Caco-2 (cell line): Measurements from ENCODE around the gene ATPAF1. TPM values are rescaled to one million over a fixed set of nuclear protein-coding genes. Genes with fewer than 3 reads are reported as not detected.

Experiments used
- BruUV-seq: library from RNA; stranded (reverse); fragments of 400-500 nt; replicated peaks from 2 replicates; lab custom pipeline; 2021; lab: Mats Ljungman, UMichigan
- CTCF ChIA-PET: fragments of 300-600 bp; sonication (Branson Sonifier 250); formaldehyde crosslinking; loops from one replicate; lab custom pipeline; 2022; ENCODE audit warnings: antibody characterized with exemption; lab: Charles Lee
- POLR2A ChIA-PET: fragments of 300-600 bp; sonication (Branson Sonifier 250); formaldehyde crosslinking; loops from one replicate; lab custom pipeline; 2022; ENCODE audit warnings: antibody characterized with exemption; lab: Charles Lee
- DNase-seq, 2 experiments: peaks; one replicate each; pipeline versions ENCODE4 v3.0.0 to v3.0.0-alpha.2; 2020 to 2022
- H3K27me3 ChIP-seq: replicated peaks from 2 replicates; pipeline ENCODE4 v1.6.0; 2011; ENCODE audit warnings: low read length; ENCODE audit not compliant: control insufficient read depth, insufficient read depth
- H3K36me3 ChIP-seq: 2 replicates; pipeline ENCODE4 v1.5.1; 2011; ENCODE audit warnings: low read length; ENCODE audit not compliant: control insufficient read depth, insufficient read depth
- H3K4me1 ChIP-seq: fragments of 250-450 bp; sonication (Bioruptor Pico); 2 replicates; pipeline ENCODE4 v1.5.1; 2020; ENCODE audit warnings: mild to moderate bottlenecking
- H3K4me3 ChIP-seq: 2 replicates; pipeline ENCODE4 v1.5.1; 2011; ENCODE audit warnings: low read depth, mild to moderate bottlenecking, control low read depth, low read length
- H3K9me3 ChIP-seq: fragments of 250-450 bp; sonication (Bioruptor Pico); 2 replicates; pipeline ENCODE4 v1.5.1; 2020; ENCODE audit warnings: mild to moderate bottlenecking, moderate library complexity
- H3K27ac Mint-ChIP-seq: one replicate; pipeline ENCODE4 v1.8.0; 2022; ENCODE audit warnings: mixed read lengths; ENCODE audit not compliant: unreplicated experiment
- H3K27me3 Mint-ChIP-seq: one replicate; pipeline ENCODE4 v1.8.0; 2022; ENCODE audit warnings: mixed read lengths; ENCODE audit not compliant: insufficient read depth, unreplicated experiment
- H3K36me3 Mint-ChIP-seq: one replicate; pipeline ENCODE4 v1.8.0; 2022; ENCODE audit warnings: mild to moderate bottlenecking, mixed read lengths; ENCODE audit not compliant: insufficient read depth, unreplicated experiment
- H3K4me1 Mint-ChIP-seq: one replicate; pipeline ENCODE4 v1.8.0; 2022; ENCODE audit warnings: low read depth, mixed read lengths; ENCODE audit not compliant: unreplicated experiment
- H3K4me3 Mint-ChIP-seq: one replicate; pipeline ENCODE4 v1.8.0; 2022; ENCODE audit warnings: mild to moderate bottlenecking, moderate library complexity, mixed read lengths; ENCODE audit not compliant: unreplicated experiment
- H3K9me3 Mint-ChIP-seq: one replicate; pipeline ENCODE4 v1.8.0; 2022; ENCODE audit warnings: mixed read lengths; ENCODE audit not compliant: unreplicated experiment
- CTCF ChIP-seq, 2 experiments: fragments of 200-600 bp in 1 of 2; IDR thresholded peaks; 1 replicate in 1 of 2; 2 replicates in 1 of 2; pipeline versions ENCODE4 v1.5.1 to v1.8.0; 2011 to 2022; ENCODE audit warnings: antibody characterized with exemption in 1 of 2, control low read depth in 1 of 2, inconsistent platforms in 1 of 2, low read depth in 1 of 2, low read length in 1 of 2, mild to moderate bottlenecking in 1 of 2, moderate library complexity in 1 of 2; ENCODE audit not compliant: insufficient read depth in 1 of 2, severe bottlenecking in 1 of 2, unreplicated experiment in 1 of 2
- intact Hi-C: fragments of 100-400 bp; cut with micrococcal nuclease; formaldehyde crosslinking; loops from one replicate; pipeline ENCODE4 v1.10.0; 2022; ENCODE audit not compliant: unreplicated experiment
- total RNA-seq: library from RNA; stranded (reverse); gene quantifications from 2 replicates; pipeline ENCODE4 v1.2.3, GENCODE V29; 2022

Gene ATPAF1
- total RNA-seq, 1 experiment from 2014 or later = 31.7 TPM

DNA sequence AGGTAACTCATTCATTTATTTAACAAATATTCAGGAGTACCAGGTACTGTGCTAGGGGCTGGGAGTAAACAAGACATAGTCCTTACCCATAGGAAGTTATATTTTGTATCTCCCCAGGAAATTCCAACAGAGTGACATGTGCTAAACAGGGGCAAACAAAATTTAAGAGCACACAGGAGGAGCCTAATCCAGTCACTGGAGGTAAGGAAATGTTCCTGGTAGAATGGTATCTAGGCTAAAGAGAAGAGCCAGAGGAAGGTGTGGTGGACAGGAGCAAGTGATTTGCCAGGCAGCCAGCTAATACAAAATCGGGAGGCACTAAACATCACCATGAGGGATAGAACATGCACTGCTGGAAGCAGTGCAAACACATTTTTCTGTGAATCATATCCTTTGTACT, 13.9 kb upstream of the ATPAF1 start:
- no peak for DNase-seq
- ChIA-PET POLR2A (interaction anchor here (0.5 kb wide), 1 partner anchor 58 kb away, joined by 3 read pairs; no protein-coding TSS in a partner anchor), CTCF (no interaction called here)
- H3K4me1 Mint-ChIP-seq = no peaks in the 10 kb centered on the region
- no peak overlapping the region for H3K27ac Mint-ChIP-seq
- Histone ChIP-seq H3K36me3 (no peaks in the 10 kb centered on the region), H3K9me3 (no peaks in the 10 kb centered on the region), H3K4me3 (no peak overlapping the region), H3K27me3 (no peaks in the 10 kb centered on the region), H3K4me1 (no peaks in the 10 kb centered on the region)
- H3K36me3 Mint-ChIP-seq = peaks cover 35% of the 10 kb centered on the region
- H3K4me3 Mint-ChIP-seq = no peak overlapping the region
- intact Hi-C loops = no loop called here
- H3K9me3 Mint-ChIP-seq = no peaks in the 10 kb centered on the region
- BruUV-seq = no TSS peak
- no peak for TF ChIP-seq CTCF (IDR thresholded peaks at IDR 0.05; ENCODE audit: insufficient read depth in 1 of 2, low read depth in 1 of 2, low read length in 1 of 2, severe bottlenecking in 1 of 2, unreplicated experiment in 1 of 2)
- no peaks in the 10 kb centered on the region for H3K27me3 Mint-ChIP-seq

- peaks cover 30% of the 10 kb centered on the region for H3K36me3 Mint-ChIP-seq
- no peak for TF ChIP-seq CTCF (IDR thresholded peaks at IDR 0.05; ENCODE audit: insufficient read depth in 1 of 2, low read depth in 1 of 2, low read length in 1 of 2, severe bottlenecking in 1 of 2, unreplicated experiment in 1 of 2)
- DNase-seq = no peak
- Histone ChIP-seq H3K4me3 (no peak overlapping the region), H3K36me3 (no peaks in the 10 kb centered on the region; the same call in 1 of the 2 replicates), H3K27me3 (no peaks in the 10 kb centered on the region), H3K9me3 (no peaks in the 10 kb centered on the region), H3K4me1 (no peaks in the 10 kb centered on the region)
- ChIA-PET CTCF (no interaction called here), POLR2A (interaction anchor here (0.5 kb wide), 1 partner anchor 58 kb away, joined by 3 read pairs; no protein-coding TSS in a partner anchor)
- no peaks in the 10 kb centered on the region for H3K27me3 Mint-ChIP-seq
- H3K4me1 Mint-ChIP-seq = no peaks in the 10 kb centered on the region
- intact Hi-C loops = no loop called here
- H3K9me3 Mint-ChIP-seq = no peaks in the 10 kb centered on the region
- no peak overlapping the region for H3K27ac Mint-ChIP-seq
- BruUV-seq = no TSS peak
- H3K4me3 Mint-ChIP-seq = no peak overlapping the region
Measured at GRCh38 chr1:46681333-46682034, 13.3 kb upstream of the ATPAF1 start.

DNA sequence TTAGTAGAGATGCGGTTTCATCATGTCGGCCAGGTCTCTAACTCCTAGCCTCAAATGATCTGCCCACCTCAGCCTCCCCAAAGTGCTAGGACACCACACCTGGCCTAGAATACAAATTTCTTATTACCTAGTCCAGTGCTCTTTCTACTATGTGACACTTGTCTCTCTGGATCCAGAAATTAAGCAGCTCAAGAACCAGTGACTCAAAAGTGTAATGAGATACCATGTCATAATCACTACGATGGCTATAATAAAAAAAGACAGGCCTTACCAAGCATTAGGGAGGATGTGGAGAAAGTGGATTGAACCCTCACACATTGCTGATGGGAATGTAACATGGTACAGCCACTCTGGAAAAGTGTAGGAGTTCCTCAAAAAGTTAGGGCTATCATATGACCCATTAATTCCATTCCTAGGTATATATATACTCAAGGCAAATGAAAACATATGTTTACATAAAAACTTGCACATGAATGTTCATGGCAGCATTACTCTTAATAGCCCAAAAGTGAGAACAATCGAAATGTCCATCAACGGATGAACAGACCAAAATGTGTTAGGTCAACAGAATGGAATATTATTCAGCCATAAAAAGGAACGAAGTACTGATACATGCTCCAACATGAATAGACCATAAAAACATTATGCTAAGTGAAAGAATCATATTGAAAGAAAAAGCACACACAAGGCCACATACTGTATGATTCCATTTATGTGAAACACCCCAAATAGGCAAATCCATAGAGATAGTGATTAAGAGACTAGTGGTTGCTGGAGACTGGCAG, 11.8 kb upstream of the ATPAF1 start:
- no peak for DNase-seq
- Histone ChIP-seq H3K4me3 (no peak overlapping the region), H3K36me3 (no peaks in the 10 kb centered on the region; the same call in 1 of the 2 replicates), H3K4me1 (no peaks in the 10 kb centered on the region), H3K9me3 (no peaks in the 10 kb centered on the region), H3K27me3 (no peaks in the 10 kb centered on the region)
- no peak for TF ChIP-seq CTCF (IDR thresholded peaks at IDR 0.05; ENCODE audit: insufficient read depth in 1 of 2, low read depth in 1 of 2, low read length in 1 of 2, severe bottlenecking in 1 of 2, unreplicated experiment in 1 of 2)
- Mint-ChIP-seq H3K4me3 (no peak overlapping the region), H3K4me1 (no peaks in the 10 kb centered on the region), H3K27me3 (no peaks in the 10 kb centered on the region), H3K27ac (no peak overlapping the region), H3K36me3 (peaks cover 24% of the 10 kb centered on the region), H3K9me3 (no peaks in the 10 kb centered on the region)
- ChIA-PET CTCF (no interaction called here), POLR2A (no interaction called here)
- no TSS peak for BruUV-seq
- intact Hi-C loops = no loop called here
